Common myeloid progenitor, CD34-positive (primary cell): Measurements from ENCODE around the gene PLEKHG7.

Experiments used
- CTCF ChIA-PET: fragments of 350-600 bp; sonication (Branson Sonifier 250); formaldehyde crosslinking; loops from one replicate; lab custom pipeline; 2021; ENCODE audit warnings: antibody characterized with exemption; lab: Charles Lee
- POLR2A ChIA-PET: fragments of 350-600 bp; sonication (Branson Sonifier 250); formaldehyde crosslinking; loops from one replicate; lab custom pipeline; 2021; ENCODE audit warnings: antibody characterized with exemption; lab: Charles Lee
- DNase-seq, 3 donors: peaks; one replicate each; pipeline versions ENCODE4 v3.0.0 to v3.0.0-alpha.2; 2013
- H3K27ac ChIP-seq, 2 experiments: 1 replicate in 1 of 2; 2 replicates in 1 of 2; pipeline ENCODE4 v1.7.0; 2013; ENCODE audit warnings: inconsistent platforms in 2 of 2, low read length in 2 of 2, mild to moderate bottlenecking in 2 of 2, low read depth in 1 of 2, moderate library complexity in 1 of 2; ENCODE audit not compliant: severe bottlenecking in 2 of 2, insufficient read depth in 1 of 2, poor library complexity in 1 of 2
- H3K27me3 ChIP-seq, 5 experiments: replicated peaks in 2 of 5; 1 replicate in 3 of 5; 2 replicates in 2 of 5; pipeline versions ENCODE4 v1.6.1 to v1.7.0; 2013; ENCODE audit warnings: low read length in 4 of 5, mild to moderate bottlenecking in 2 of 5, moderate library complexity in 2 of 5, inconsistent platforms in 1 of 5; ENCODE audit not compliant: insufficient read depth in 5 of 5, control insufficient read depth in 4 of 5
- H3K36me3 ChIP-seq, 4 experiments: 1 replicate in 2 of 4; 2 replicates in 2 of 4; pipeline versions ENCODE4 v1.6.1 to v1.7.0; 2013; ENCODE audit warnings: low read length in 3 of 4, control low read depth in 1 of 4, mild to moderate bottlenecking in 1 of 4; ENCODE audit not compliant: control insufficient read depth in 4 of 4, insufficient read depth in 4 of 4
- H3K4me1 ChIP-seq, 4 experiments: 1 replicate in 3 of 4; 2 replicates in 1 of 4; pipeline versions ENCODE4 v1.6.1 to v1.7.1; 2013; ENCODE audit warnings: low read length in 3 of 4, mild to moderate bottlenecking in 3 of 4, control low read depth in 1 of 4, inconsistent platforms in 1 of 4, moderate library complexity in 1 of 4; ENCODE audit not compliant: control insufficient read depth in 4 of 4, insufficient read depth in 4 of 4; ENCODE audit errors: control extremely low read depth in 1 of 4
- H3K4me3 ChIP-seq, 7 experiments: 1 replicate in 4 of 7; 2 replicates in 3 of 7; pipeline versions ENCODE4 v1.5.1 to v1.7.0; 2013; ENCODE audit warnings: mild to moderate bottlenecking in 7 of 7, low read length in 6 of 7, moderate library complexity in 6 of 7, inconsistent platforms in 2 of 7, low read depth in 2 of 7, control low read depth in 1 of 7; ENCODE audit not compliant: insufficient read depth in 4 of 7, control insufficient read depth in 1 of 7; ENCODE audit errors: extremely low read depth in 1 of 7
- H3K9me3 ChIP-seq, 5 experiments: 1 replicate in 4 of 5; 2 replicates in 1 of 5; pipeline versions ENCODE4 v1.6.1 to v1.7.1; 2013; ENCODE audit warnings: low read length in 4 of 5, mild to moderate bottlenecking in 2 of 5, inconsistent platforms in 1 of 5, low read depth in 1 of 5, moderate library complexity in 1 of 5; ENCODE audit not compliant: control insufficient read depth in 4 of 5, insufficient read depth in 2 of 5; ENCODE audit errors: control extremely low read depth in 1 of 5
- WGBS: methylation state at CpG from one replicate; pipeline ENCODE4 v1.1.5; 2013; ENCODE audit not compliant: insufficient coverage; 5-methylcytosine and 5-hydroxymethylcytosine counted together

PLEKHG7 gene

GRCh38 chr12:92676710-92677109 is 26.1 kb upstream of the PLEKHG7 start:
- Histone ChIP-seq H3K36me3 (no peaks in the 10 kb centered on the region), H3K27me3 (no peaks in the 10 kb centered on the region), H3K4me1 (no peaks in the 10 kb centered on the region), H3K27ac (no peak overlapping the region), H3K9me3 (no peaks in the 10 kb centered on the region), H3K4me3 (no peak overlapping the region)
- ChIA-PET POLR2A (interaction anchor here (0.5 kb wide), 1 partner anchor 1166 kb away, joined by 3 read pairs; no protein-coding TSS in a partner anchor), CTCF (interaction anchor here (1.3 kb wide), 1 partner anchor 21 kb away, joined by 4 read pairs; no protein-coding TSS in a partner anchor)
- 94% methylated on average over 4 of the region's 4 CpGs for WGBS
- no peak for DNase-seq

GRCh38 chr12:92690601-92691000 is 12.2 kb upstream of the PLEKHG7 start:
- DNase-seq: no peak
- peaks cover 0 to 3% (median 0%) of the 10 kb centered on the region in 5 experiments for H3K9me3 ChIP-seq
- H3K4me3 ChIP-seq: no peak overlapping the region
- CTCF ChIA-PET: no interaction called here
- POLR2A ChIA-PET: no interaction called here
- WGBS: no CpG with 5 or more reads among the region's 1 CpG
- no peak overlapping the region for H3K27ac ChIP-seq
- no peaks in the 10 kb centered on the region for H3K36me3 ChIP-seq
- H3K4me1 ChIP-seq: no peaks in the 10 kb centered on the region
- H3K27me3 ChIP-seq: no peaks in the 10 kb centered on the region

GRCh38 chr12:92695056-92695455 is 7.7 kb upstream of the PLEKHG7 start:
- WGBS: no CpG with 5 or more reads among the region's 5 CpGs
- POLR2A ChIA-PET: no interaction called here
- Histone ChIP-seq H3K4me1 (peaks cover 0 to 7% (median 0%) of the 10 kb centered on the region in 4 experiments), H3K4me3 (no peak overlapping the region), H3K9me3 (peaks cover 0 to 12% (median 3%) of the 10 kb centered on the region in 5 experiments), H3K27me3 (no peaks in the 10 kb centered on the region), H3K36me3 (no peaks in the 10 kb centered on the region), H3K27ac (no peak overlapping the region)
- CTCF ChIA-PET: no interaction called here
- DNase-seq: no peak

DNA sequence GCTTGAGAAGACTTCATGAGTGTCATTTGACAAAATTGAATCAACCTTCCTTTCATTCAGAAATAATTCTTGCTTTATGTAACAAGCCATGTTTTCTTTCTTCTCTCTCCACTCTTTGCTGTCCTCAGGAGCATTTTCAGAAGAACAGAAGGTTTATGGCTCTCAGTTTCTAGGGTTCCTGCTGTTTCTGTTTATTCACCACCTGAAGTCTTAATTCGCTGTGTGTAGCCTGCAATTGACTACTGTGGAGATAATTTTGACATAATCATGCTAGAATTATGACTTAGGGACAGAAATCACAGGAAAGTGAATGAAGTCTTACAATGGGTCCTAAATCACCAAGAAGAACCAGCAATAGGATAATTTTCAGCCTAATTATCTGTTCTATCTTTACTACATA is 7.2 kb upstream of the PLEKHG7 start:
- Histone ChIP-seq H3K27ac (peak overlapping the region in 1 of 2 experiments; percentile 9), H3K9me3 (peaks cover 0 to 12% (median 3%) of the 10 kb centered on the region in 5 experiments), H3K4me1 (peaks cover 0 to 7% (median 0%) of the 10 kb centered on the region in 4 experiments), H3K36me3 (no peaks in the 10 kb centered on the region), H3K4me3 (no peak overlapping the region), H3K27me3 (no peaks in the 10 kb centered on the region)
- DNase-seq: no peak
- CTCF ChIA-PET: no interaction called here
- POLR2A ChIA-PET: no interaction called here
- no CpG with 5 or more reads among the region's 1 CpG for WGBS

DNA sequence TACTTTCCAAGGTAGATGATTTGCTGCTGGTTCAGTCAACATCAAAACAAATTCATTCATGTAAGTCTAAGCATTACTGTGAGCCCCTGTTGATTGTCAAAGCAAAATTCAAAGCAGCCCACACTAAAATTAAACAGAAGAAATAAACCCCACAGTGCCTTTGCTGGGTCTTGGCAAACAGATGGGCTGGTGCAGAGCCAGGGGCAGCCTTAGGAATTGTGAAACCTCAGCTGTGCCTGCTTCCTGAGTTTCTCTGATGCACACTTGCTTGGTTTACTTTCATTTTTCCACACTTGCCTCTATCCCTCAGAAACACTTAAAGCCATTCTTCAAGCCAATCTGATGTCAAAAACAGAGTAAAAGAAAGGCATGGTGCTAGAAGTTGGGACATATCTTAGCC is 6.6 kb upstream of the PLEKHG7 start:
- POLR2A ChIA-PET: no interaction called here
- Histone ChIP-seq H3K27me3 (no peaks in the 10 kb centered on the region), H3K4me1 (peaks cover 0 to 7% (median 0%) of the 10 kb centered on the region in 4 experiments), H3K9me3 (peaks cover 0 to 12% (median 3%) of the 10 kb centered on the region in 5 experiments), H3K27ac (peak overlapping the region in 1 of 2 experiments; percentile 9), H3K36me3 (no peaks in the 10 kb centered on the region), H3K4me3 (no peak overlapping the region)
- DNase-seq: peak in 2 of 3 donors; percentile 32 to 35
- CTCF ChIA-PET: no interaction called here

- no peak overlapping the region for H3K4me3 ChIP-seq
- no peaks in the 10 kb centered on the region for H3K27me3 ChIP-seq
- H3K9me3 ChIP-seq: peaks cover 0 to 12% (median 3%) of the 10 kb centered on the region in 5 experiments
- H3K36me3 ChIP-seq: no peaks in the 10 kb centered on the region
- DNase-seq: no peak
- H3K4me1 ChIP-seq: peaks cover 0 to 7% (median 0%) of the 10 kb centered on the region in 4 experiments
- POLR2A ChIA-PET: no interaction called here
- CTCF ChIA-PET: no interaction called here
- no peak overlapping the region for H3K27ac ChIP-seq
These were observed 4.3 kb upstream of the PLEKHG7 start for GRCh38 chr12:92698474-92698873.

- Histone ChIP-seq H3K4me1 (peaks cover 0 to 1% (median 0%) of the 10 kb centered on the region in 4 experiments), H3K36me3 (no peaks in the 10 kb centered on the region), H3K9me3 (peaks cover 0 to 12% (median 3%) of the 10 kb centered on the region in 5 experiments), H3K4me3 (no peak overlapping the region), H3K27me3 (no peaks in the 10 kb centered on the region), H3K27ac (no peak overlapping the region)
- WGBS: no CpG with 5 or more reads among the region's 1 CpG
- POLR2A ChIA-PET: no interaction called here
- CTCF ChIA-PET: no interaction called here
- DNase-seq: no peak
These were observed 1.3 kb upstream of the PLEKHG7 start for GRCh38 chr12:92701441-92701840.
